K562 (cell line): ENCODE measurements around the gene GGA3. TPM values are rescaled to one million over a fixed set of nuclear protein-coding genes. Genes with fewer than 3 reads are reported as not detected.

Experiments
- ATF1 ChIP-seq, 2 experiments: fragments of 450-650 bp in 1 of 2; IDR thresholded peaks; 2 replicates each; pipeline ENCODE4 v1.6.1; 2016; ENCODE audit warnings: missing compliant biosample characterization in 1 of 2, missing genetic modification characterization in 1 of 2
- BHLHE40 ChIP-seq: IDR thresholded peaks from 2 replicates; pipeline ENCODE4 v1.6.1; 2011; ENCODE audit warnings: low read length, improper control_type of control experiment
- CBFB ChIP-seq: sonication (generic); formaldehyde crosslinking; IDR thresholded peaks from 2 replicates; pipeline ENCODE4 v1.4.0; 2020; ENCODE audit warnings: mild to moderate bottlenecking, missing genetic modification reagents
- CBX5 ChIP-seq: IDR thresholded peaks from 2 replicates; pipeline ENCODE4 v1.6.1; 2014; ENCODE audit warnings: low read depth, borderline replicate concordance
- DIDO1 ChIP-seq: fragments of 450-650 bp; IDR thresholded peaks from 2 replicates; pipeline ENCODE4 v1.6.1; 2016; ENCODE audit warnings: low read depth, missing biosample characterization, missing genetic modification characterization
- FOXA3 ChIP-seq, 2 experiments: fragments of 450-650 bp in 1 of 2; sonication (generic) in 1 of 2; formaldehyde crosslinking; IDR thresholded peaks in 1 of 2; conservative IDR thresholded peaks in 1 of 2; 2 replicates each; pipeline versions ENCODE4 v1.4.0 to v1.8.0; 2020 to 2022; ENCODE audit warnings: mild to moderate bottlenecking in 2 of 2, missing genetic modification reagents in 1 of 2
- FOXM1 ChIP-seq, 2 experiments: fragments of 450-650 bp in 1 of 2; sonication (generic) in 1 of 2; formaldehyde crosslinking in 1 of 2; IDR thresholded peaks; 2 replicates each; pipeline versions ENCODE4 v1.6.1 to v1.9.0; 2017 to 2022; ENCODE audit warnings: low read depth in 2 of 2, mild to moderate bottlenecking in 2 of 2, missing genetic modification reagents in 1 of 2, moderate library complexity in 1 of 2
- HIVEP1 ChIP-seq: fragments of 250-450 bp; sonication (Bioruptor Pico); IDR thresholded peaks from 2 replicates; pipeline ENCODE4 v1.4.0; 2020; ENCODE audit warnings: mild to moderate bottlenecking
- ILF3 ChIP-seq: fragments of 450-650 bp; IDR thresholded peaks from 2 replicates; pipeline ENCODE4 v1.6.1; 2018; ENCODE audit warnings: antibody characterized with exemption, mild to moderate bottlenecking, moderate library complexity, borderline replicate concordance
- L3MBTL2 ChIP-seq: fragments of 450-650 bp; IDR thresholded peaks from 2 replicates; pipeline ENCODE4 v1.6.1; 2016; ENCODE audit warnings: mild to moderate bottlenecking, moderate library complexity
- POLR3G ChIP-seq: IDR thresholded peaks from 2 replicates; pipeline ENCODE4 v1.6.1; 2011; ENCODE audit not compliant: insufficient read length, insufficient replicate concordance; ENCODE audit errors: extremely low read depth
- PRDM10 ChIP-seq: fragments of 450-650 bp; IDR thresholded peaks from 2 replicates; pipeline ENCODE4 v1.6.1; 2018; ENCODE audit not compliant: partially characterized antibody
- SMC3 ChIP-seq: conservative IDR thresholded peaks from 2 replicates; pipeline ENCODE4 v1.6.1; 2011; ENCODE audit warnings: low read depth, low read length, improper control_type of control experiment; ENCODE audit not compliant: insufficient read depth
- SP1 ChIP-seq: sonication (generic); formaldehyde crosslinking; IDR thresholded peaks from 2 replicates; pipeline ENCODE4 v1.8.1; 2022; ENCODE audit warnings: mild to moderate bottlenecking, missing genetic modification reagents
- SRF ChIP-seq, 2 experiments: fragments of 250-450, 450-650 bp in 1 of 2; sonication (Bioruptor Pico) in 1 of 2; sonication (generic) in 1 of 2; formaldehyde crosslinking; IDR thresholded peaks; 2 replicates each; pipeline versions ENCODE4 v1.5.0 to v1.5.1; 2020 to 2022; ENCODE audit warnings: mild to moderate bottlenecking in 1 of 2, missing genetic modification reagents in 1 of 2
- TBP ChIP-seq: optimal IDR thresholded peaks from 2 replicates; pipeline ENCODE3; 2011; ENCODE audit warnings: low read depth, low read length, improper control_type of control experiment
- THAP12 ChIP-seq: fragments of 250-450 bp; sonication (Bioruptor Pico); IDR thresholded peaks from 2 replicates; pipeline ENCODE4 v1.9.0; 2021; ENCODE audit warnings: mild to moderate bottlenecking, inconsistent platforms
- USF1 ChIP-seq: sonication (generic); formaldehyde crosslinking; IDR thresholded peaks from 2 replicates; pipeline ENCODE4 v1.9.0; 2022; ENCODE audit warnings: mild to moderate bottlenecking, missing genetic modification reagents
- XRCC5 ChIP-seq: fragments of 200-400 bp; formaldehyde crosslinking; IDR thresholded peaks from 2 replicates; pipeline ENCODE4 v1.6.1; 2017; ENCODE audit warnings: low read depth, mild to moderate bottlenecking, low read length
- ZEB2 ChIP-seq: fragments of 450-650 bp; IDR thresholded peaks from 2 replicates; pipeline ENCODE4 v1.6.1; 2016
- ZNF75A ChIP-seq: fragments of 450-650 bp; formaldehyde crosslinking; IDR thresholded peaks from 2 replicates; pipeline ENCODE4 v1.4.0; 2020; ENCODE audit warnings: mild to moderate bottlenecking
- ZZZ3 ChIP-seq: fragments of 450-650 bp; IDR thresholded peaks from 2 replicates; pipeline ENCODE4 v1.6.1; 2016; ENCODE audit warnings: antibody characterized with exemption, mild to moderate bottlenecking, moderate library complexity
- polyA plus RNA-seq, 8 experiments: library from polyadenylated mRNA; depleted of rRNA in 4 of 8; stranded (reverse) in 5 of 8; unstranded in 3 of 8; fragments of >200 nt; fragmentation: Nextera tagmentation in 2 of 8; fragmentation: Illumina TruSeq in 1 of 8; extraction: Ambion mirVana in 2 of 8; extraction: Trizol in 1 of 8; gene quantifications; 2 replicates each; pipeline versions ENCODE4 v1.2.1 to v1.2.3, GENCODE V29; 2011 to 2014; ENCODE audit warnings: inconsistent platforms in 1 of 8, missing spikeins in 1 of 8
- total RNA-seq, 7 experiments: library from RNA; depleted of rRNA in 6 of 7; stranded (reverse); fragments of >200 nt in 6 of 7; fragmentation: Illumina TruSeq in 2 of 7; extraction: Trizol in 2 of 7; gene quantifications; 2 replicates each; pipeline versions ENCODE4 v1.2.1 to v1.2.3, GENCODE V29; 2011 to 2021; ENCODE audit warnings: low replicate concordance in 1 of 7

The GGA3 gene
- total and polyA plus RNA-seq, 9 of the 15 experiments (the other 6 are each of a cell fraction or from before 2014, with no cell fraction given) = 5.7 to 64.9 (median 25.4) TPM

- TF ChIP-seq SP1 (CRISPR knock-in tag) (peak; percentile 57; the same call in 1 of the 2 replicates), CBX5 (no peak), ZZZ3 (no peak), DIDO1 (tag) (no peak), ZEB2 (no peak), FOXM1 (IDR thresholded peaks at IDR 0.05; ENCODE audit: low read depth) (no peak), FOXM1 (CRISPR knock-in tag; IDR thresholded peaks at IDR 0.05; ENCODE audit: low read depth) (no peak), CBFB (CRISPR knock-in tag) (no peak), FOXA3 (CRISPR knock-in tag; conservative IDR thresholded peaks at IDR 0.05 in 1 of 2, IDR thresholded peaks at IDR 0.05 in 1 of 2) (no peak), THAP12 (CRISPR knock-in tag) (no peak), L3MBTL2 (no peak), PRDM10 (no peak), TBP (no peak), SRF (CRISPR knock-in tag; IDR thresholded peaks at IDR 0.05) (no peak), BHLHE40 (no peak), HIVEP1 (CRISPR knock-in tag) (no peak), XRCC5 (peak; percentile 51; the same call in 1 of the 2 replicates), ATF1 (CRISPR knock-in tag; IDR thresholded peaks at IDR 0.05) (no peak), ATF1 (tag; IDR thresholded peaks at IDR 0.05) (no peak), USF1 (CRISPR knock-in tag) (no peak), POLR3G (no peak), ILF3 (0 out of 2 replicates have a peak, but pooled peaks have one; percentile 56), SMC3 (peak; percentile 59), ZNF75A (CRISPR knock-in tag) (no peak)
These were observed 22.7 kb downstream of the GGA3 start (continued) for GRCh38 chr17:75238684-75239191.
